GM19452 (cell line): Measurements from ENCODE around the gene RNF151.
"Not testable (repeated sequence)": the region's sequence is repeated elsewhere in the genome, so short reads cannot be mapped to it uniquely, and the experiment has no call there.

Source experiments
- ATAC-seq: cut with Tn5 transposase; IDR thresholded peaks from one replicate; pipeline ENCODE4 v1.9.1; 2021; ENCODE audit not compliant: unreplicated experiment

Gene RNF151

DNA sequence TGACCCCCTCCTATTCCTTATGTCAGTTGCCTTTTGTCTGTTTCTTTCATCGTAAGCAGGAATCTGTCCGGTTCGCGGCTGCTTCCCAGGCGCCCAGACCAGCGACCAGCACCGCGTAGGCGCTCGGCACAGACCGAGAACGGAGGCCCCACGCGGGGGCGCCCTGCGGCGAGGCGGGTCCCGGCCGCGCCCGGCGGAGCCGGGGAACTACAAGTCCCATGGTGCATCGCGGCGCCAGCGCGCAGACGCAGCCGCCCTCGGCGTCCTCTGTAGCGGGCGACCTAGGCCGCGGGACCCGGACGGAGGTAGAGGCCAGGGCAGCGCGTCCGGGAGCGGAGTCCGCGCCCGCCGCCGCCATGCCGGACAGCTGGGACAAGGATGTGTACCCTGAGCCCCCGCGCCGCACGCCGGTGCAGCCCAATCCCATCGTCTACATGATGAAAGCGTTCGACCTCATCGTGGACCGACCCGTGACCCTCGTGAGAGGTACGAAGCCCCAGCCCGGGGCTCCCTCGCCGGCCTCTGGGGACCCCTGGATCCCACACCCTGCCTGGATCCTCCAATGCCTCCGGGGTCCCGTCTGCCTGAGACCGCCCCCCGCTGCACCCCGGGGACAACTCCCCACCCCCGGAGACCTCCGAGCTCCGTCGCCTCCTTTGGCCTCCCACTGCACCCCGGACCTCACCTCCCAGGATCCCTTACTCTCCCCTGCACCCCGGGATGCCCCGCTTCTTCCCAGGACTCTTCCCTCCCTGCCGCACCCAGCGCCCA lies 7.2 kb upstream of the RNF151 start, which contains the start of gene NDUFB10:
Gene NDUFB10, plus strand, starts transcription at position 270 of the 771 bp plus-strand sequence. Its CDS starts 87 bp downstream, at position 357.
- ATAC-seq: peak; percentile 71

- no peak for ATAC-seq
These were observed 5.7 kb upstream of the RNF151 start for GRCh38 chr16:1960665-1961630.

DNA sequence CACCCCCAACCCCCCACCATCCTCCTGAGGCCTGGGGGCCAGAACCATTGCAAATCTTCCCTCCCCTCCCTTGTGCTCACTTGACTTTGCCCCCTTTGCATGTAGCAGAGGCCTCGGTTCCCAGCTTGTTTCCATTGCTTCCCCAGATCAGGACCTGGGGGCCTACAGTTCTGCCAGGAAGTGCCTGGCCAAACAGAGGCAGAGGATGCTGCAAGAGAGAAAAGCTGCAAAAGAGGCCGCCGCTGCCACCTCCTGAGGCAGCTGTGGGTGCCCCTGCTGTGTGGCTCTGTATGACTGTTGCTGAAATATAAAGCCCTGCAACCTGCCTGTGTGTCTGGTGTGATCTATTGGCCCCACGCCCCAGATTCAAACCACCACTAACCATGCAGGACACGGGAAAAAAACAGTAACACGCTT lies 5.0 kb upstream of the RNF151 start:
- no peak for ATAC-seq

DNA sequence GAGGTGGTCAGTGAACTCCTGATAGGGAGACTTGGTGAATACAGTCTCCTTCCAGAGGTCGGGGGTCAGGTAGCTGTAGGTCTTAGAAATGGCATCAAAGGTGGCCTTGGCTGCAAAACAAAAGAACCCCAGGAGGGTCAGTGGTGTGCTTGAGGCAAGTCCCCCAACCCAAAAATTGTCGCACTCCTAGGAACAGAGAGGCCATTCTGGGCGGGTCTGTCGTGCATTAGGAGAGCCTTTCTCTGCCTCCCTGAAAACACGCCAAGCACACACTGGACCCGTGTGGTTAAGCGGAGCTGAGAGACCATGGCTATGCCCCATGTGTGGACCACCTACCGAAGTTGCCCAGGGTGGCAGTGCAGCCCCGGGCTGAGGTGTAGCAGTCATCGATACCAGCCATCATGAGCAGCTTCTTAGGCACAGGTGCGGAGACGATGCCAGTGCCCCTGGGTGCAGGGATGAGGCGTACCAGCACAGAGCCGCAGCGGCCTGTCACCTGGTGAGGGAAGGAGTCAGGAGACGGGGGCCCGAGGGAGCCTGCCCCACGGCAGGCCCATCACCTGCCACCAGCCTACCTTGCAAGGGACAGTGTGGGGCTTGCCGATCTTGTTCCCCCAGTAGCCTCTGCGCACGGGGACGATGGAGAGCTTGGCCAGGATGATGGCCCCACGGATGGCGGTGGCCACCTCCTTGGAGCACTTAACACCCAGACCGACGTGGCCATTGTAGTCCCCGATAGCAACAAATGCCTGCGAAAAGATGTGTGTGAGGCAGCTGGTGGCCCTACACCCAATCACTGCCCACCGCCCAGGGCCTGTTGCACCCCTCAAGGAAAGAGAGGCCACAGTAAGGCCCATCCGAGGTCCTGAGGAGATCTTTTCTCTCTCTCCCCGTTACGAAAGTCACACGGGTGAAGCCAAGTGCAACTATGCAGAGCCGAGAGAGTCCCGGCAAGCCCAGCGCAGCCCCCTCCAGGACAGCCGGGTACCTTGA lies 4.2 kb upstream of the RNF151 start:
- not testable (repeated sequence) for ATAC-seq

GRCh38 chr16:1963806-1964505 lies 2.7 kb upstream of the RNF151 start:
- ATAC-seq: peak; percentile 1

DNA sequence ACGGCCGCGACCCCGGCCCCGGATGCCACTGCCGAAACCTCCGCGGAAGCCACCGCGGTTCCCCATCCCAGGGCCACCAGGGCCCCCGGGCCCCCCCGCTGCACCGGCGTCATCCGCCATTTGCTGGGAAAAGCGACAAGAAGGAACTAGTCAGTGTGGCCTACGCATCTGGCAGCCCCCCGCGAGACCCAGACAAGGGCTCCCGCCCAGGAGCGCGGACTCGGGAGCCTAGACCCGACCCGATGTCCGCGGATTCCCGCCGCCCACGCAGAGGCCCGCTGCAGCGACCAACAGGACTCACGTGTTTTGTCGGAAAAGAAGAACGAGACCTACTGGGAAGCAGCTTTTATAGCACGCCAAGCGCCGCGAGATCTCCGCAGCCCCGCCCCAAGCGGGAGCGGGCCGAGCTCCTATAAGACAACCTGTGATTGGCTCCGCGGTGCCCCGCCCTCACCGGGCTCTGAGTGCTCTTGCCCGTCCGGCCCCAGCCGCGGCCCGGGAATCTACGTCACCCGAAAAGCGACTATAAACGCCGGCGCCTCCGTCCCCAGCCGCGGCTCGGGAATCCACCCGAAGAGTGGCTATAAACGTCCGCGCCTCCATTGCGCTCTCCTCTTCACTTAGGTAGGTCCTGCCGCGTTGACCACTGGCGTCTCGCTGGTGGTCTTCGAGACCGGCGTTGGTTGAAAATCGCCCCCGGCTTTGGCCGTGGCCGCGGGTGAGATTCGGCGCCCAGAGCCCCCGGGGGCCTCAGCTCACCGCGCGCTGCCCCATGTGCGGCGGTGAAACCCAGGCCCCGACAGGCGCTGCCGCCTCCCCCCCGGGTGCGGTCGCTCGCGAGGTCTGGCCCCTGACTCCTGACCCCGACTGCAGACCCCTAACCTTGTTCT lies 1.9 kb upstream of the RNF151 start, which contains the start of gene RPS2:
Gene RPS2, minus strand, starts transcription at position 321 of the 890 bp plus-strand sequence. Its CDS starts 201 bp downstream, at position 120.
- ATAC-seq: peak; percentile 72

DNA sequence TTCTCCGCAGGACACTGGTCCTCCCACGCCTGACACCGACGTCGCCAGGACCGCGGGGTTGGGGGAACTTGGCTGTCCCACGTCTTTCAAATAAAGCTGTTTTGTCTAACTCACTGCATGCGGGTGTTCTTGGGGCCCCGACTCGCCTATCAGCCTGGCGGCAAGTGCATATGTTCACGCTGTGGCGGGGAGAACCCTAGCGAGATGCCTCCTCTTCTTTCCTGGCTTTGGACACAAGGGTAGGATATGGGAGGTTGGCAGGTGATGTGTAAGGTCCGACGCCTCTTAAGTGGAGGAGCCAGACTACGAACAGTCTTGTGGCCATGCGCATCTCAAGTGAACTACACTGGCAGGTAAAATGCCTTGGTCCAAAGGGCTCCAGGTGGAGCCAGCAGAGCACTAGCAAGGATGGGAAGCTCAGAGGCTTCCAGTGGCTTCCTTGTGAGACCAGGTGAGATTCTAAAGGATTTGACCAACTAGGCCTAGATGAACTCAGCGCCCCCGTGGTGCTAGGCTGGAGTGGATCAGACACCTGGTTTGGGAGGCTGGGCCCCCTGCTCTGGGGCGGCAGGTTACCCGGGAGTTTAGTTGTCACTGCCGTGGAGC lies 1.2 kb upstream of the RNF151 start:
- no peak for ATAC-seq

GRCh38 chr16:1968146-1968953 lies 1.7 kb downstream of the RNF151 start:
- ATAC-seq: no peak

DNA sequence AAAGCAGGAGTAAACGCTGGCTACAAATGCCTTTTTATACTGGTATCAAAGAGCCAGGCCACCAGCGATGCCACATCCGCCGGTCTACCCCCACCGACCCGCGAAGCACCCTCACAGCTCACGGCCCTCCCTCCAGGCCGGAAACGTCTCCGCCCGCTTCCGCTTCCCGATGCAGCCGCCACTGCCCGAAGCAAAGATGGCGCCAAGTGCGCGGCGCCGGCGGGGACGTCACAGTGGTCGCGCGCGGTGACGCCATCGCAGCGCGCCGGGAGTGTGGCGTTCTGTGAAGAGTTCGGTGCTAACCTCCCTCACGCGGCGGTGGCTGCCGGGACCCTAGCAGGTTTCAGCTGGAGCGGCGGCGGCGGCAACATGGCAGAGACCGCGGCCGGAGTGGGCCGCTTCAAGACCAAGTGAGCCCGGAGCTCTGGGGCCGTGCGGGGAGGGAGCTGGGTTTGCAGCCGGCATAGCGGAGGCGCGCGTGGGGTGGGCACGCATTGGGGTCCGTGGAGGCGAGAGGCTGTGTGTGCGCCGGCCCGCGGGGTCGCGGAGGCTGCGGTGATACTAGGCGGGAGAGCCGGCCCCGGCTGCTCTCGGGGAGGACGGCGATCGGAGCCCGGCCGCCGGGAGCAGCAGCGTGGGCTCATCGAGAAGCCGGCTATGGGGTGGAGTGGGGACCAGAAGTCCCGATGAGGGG lies 5.3 kb downstream of the RNF151 start, which contains the start of gene TBL3:
Gene TBL3, plus strand, starts transcription at position 258 of the 694 bp plus-strand sequence. Its CDS starts 112 bp downstream, at position 370.
- peak; percentile 84 for ATAC-seq

- no peak for ATAC-seq
These were observed 5.8 kb downstream of the RNF151 start for GRCh38 chr16:1972490-1972877.

GRCh38 chr16:1973461-1974156 lies 7.0 kb downstream of the RNF151 start:
- no peak for ATAC-seq

- ATAC-seq: no peak
These were observed 7.8 kb downstream of the RNF151 start for GRCh38 chr16:1974157-1975070.

- no peak for ATAC-seq
These were observed 9.0 kb downstream of the RNF151 start for GRCh38 chr16:1975432-1976215.

GRCh38 chr16:1976216-1976520 lies 9.5 kb downstream of the RNF151 start:
- no peak for ATAC-seq
